LNCAP (cell line): Measurements from ENCODE around the gene HGF.

ENCODE experiments used
- CTCF ChIP-seq: fragments of 450-650 bp; IDR thresholded peaks from 2 replicates; pipeline ENCODE4 v1.5.1; 2017; ENCODE audit warnings: mild to moderate bottlenecking

HGF gene

GRCh38 chr7:81791568-81792518 lies 22.0 kb upstream of the HGF start:
- TF ChIP-seq CTCF, result no peak

GRCh38 chr7:81790686-81791085 lies 20.8 kb upstream of the HGF start:
- TF ChIP-seq CTCF, result no peak

- TF ChIP-seq CTCF, result no peak
Observed at GRCh38 chr7:81790120-81790500, 20.3 kb upstream of the HGF start.

DNA sequence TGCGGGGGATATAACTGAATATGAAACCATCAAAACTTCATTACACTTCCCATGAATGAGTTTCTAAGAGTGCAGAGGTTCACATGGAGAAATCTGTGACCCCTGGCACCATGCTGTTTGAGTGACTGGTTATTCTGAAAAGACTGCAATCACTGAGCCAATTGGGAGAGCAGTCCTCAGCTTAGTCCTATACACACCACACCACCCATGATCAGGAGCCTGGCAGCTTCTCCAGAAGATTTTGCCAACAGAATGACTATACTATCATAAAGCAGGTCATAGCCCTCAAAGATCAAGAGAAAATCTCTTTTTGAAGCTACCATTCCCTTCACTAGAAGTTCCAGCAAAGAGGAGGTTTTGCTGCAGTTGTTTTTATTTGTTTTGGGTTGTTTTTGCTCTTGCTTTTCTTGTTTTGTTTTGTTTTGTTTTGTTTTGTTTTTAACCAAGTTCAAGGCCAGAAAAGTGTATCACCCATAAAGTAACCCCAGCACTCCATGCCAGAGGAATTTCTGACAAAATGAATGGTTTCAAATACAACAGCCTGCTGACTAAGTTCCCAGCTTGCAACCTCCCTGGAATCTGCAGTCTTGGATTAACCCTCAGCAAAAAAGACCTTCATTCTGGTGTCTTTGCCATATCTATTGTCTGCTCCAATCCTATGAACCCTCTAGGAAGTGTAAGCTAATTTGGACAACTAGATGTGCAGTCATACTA lies 19.7 kb upstream of the HGF start:
- TF ChIP-seq CTCF, result no peak

DNA sequence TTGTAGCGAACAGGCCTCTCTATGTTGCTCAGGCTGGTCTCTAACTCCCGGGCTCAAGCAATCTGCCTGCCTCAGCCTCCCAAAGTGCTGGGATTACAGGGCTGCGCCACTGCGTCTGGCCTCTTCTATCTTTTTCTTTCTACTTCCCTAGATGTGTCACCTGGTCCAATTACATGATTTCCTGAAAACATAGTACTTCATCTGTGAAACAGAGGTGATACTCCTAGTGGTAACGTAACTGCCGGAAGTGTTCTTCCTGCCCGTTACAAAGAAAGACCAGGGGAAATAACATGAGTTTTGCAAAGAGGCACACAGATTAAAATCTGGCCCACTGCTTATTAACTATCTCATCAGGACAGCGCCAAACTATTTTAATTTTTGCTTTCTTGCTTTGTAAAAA lies 18.4 kb upstream of the HGF start:
- TF ChIP-seq CTCF, result no peak

GRCh38 chr7:81783818-81784217 lies 14.0 kb upstream of the HGF start:
- no peak for TF ChIP-seq CTCF

GRCh38 chr7:81780914-81781693 lies 11.3 kb upstream of the HGF start:
- TF ChIP-seq CTCF, result no peak
